Esophagus squamous epithelium (tissue), 4 donors: ENCODE data around the gene COMTD1.

Source experiments
- POLR2A ChIP-seq, 4 donors: fragments of 450-650 bp; IDR thresholded peaks; one replicate each; pipeline ENCODE4 v1.6.1; 2017; ENCODE audit warnings: antibody characterized with exemption in 4 of 4, mild to moderate bottlenecking in 4 of 4, moderate library complexity in 3 of 4
- TF ChIP-seq, protein P1 (sequence below), 6 experiments: fragments of 450-650 bp in 4 of 6; fragments of 200-600 bp in 2 of 6; sonication (generic) in 2 of 6; IDR thresholded peaks; one replicate each; pipeline ENCODE4 v1.5.1; 2016 to 2019; ENCODE audit warnings: antibody characterized with exemption in 6 of 6, mild to moderate bottlenecking in 4 of 6, moderate library complexity in 4 of 6

DNA sequence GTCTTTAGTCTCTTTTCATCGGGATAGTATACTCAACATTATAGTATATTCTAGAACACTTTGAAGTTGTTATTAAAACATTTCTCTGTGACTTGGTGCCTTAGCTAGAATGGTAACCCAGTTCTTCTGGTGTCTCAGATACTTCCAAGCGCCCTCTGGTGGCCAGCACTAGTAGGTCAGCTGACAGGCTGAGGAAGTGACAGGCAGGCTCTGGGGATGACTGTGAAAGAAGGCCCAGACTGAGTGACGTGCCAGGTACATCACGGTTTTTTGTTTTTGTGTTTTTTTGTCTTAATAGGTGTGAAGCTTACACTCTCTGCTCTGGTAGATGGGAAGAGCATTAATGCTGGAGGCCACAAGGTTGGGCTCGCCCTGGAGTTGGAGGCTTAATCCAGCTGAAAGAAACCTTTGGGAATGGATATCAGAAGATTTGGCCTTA, 5.1 kb downstream of the COMTD1 start:
- TF ChIP-seq, protein P1, sequence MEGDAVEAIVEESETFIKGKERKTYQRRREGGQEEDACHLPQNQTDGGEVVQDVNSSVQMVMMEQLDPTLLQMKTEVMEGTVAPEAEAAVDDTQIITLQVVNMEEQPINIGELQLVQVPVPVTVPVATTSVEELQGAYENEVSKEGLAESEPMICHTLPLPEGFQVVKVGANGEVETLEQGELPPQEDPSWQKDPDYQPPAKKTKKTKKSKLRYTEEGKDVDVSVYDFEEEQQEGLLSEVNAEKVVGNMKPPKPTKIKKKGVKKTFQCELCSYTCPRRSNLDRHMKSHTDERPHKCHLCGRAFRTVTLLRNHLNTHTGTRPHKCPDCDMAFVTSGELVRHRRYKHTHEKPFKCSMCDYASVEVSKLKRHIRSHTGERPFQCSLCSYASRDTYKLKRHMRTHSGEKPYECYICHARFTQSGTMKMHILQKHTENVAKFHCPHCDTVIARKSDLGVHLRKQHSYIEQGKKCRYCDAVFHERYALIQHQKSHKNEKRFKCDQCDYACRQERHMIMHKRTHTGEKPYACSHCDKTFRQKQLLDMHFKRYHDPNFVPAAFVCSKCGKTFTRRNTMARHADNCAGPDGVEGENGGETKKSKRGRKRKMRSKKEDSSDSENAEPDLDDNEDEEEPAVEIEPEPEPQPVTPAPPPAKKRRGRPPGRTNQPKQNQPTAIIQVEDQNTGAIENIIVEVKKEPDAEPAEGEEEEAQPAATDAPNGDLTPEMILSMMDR (IDR thresholded peaks at IDR 0.05): peak; percentile 67 to 97 (median 95)
- TF ChIP-seq POLR2A (IDR thresholded peaks at IDR 0.05): no peak
